ENCODE results near the gene TNFAIP1. TPM values are rescaled to one million over a fixed set of nuclear protein-coding genes. Genes with fewer than 3 reads are reported as not detected.

Gene TNFAIP1
- total RNA-seq, 1 donor from 2014 or later, result 59.2 TPM

GRCh38 chr17:28319598-28319935 is 16.0 kb upstream of the TNFAIP1 start:
- peak overlapping the region; percentile 81 for H3K27ac Mint-ChIP-seq (ENCODE audit: unreplicated experiment)

GRCh38 chr17:28320215-28321061 is 15.1 kb upstream of the TNFAIP1 start:
- no peak for TF ChIP-seq CTCF (IDR thresholded peaks at IDR 0.05)
- H3K36me3 Mint-ChIP-seq (ENCODE audit: unreplicated experiment), result no peaks in the 10 kb centered on the region
- H3K27ac Mint-ChIP-seq (ENCODE audit: unreplicated experiment), result peak overlapping the region; percentile 81
- peak overlapping the region; percentile 90 for H3K4me3 Mint-ChIP-seq (ENCODE audit: unreplicated experiment)
- no peaks in the 10 kb centered on the region for H3K27me3 Mint-ChIP-seq (ENCODE audit: unreplicated experiment)
- no peaks in the 10 kb centered on the region for H3K9me3 Mint-ChIP-seq (ENCODE audit: unreplicated experiment)
- DNase-seq (ENCODE audit: extremely low spot score, unreplicated experiment), result no peak
- peaks cover 56% of the 10 kb centered on the region for H3K4me1 Mint-ChIP-seq (ENCODE audit: unreplicated experiment)

More at GRCh38 chr17:28319598-28319935, 16.0 kb upstream of the TNFAIP1 start:
- Mint-ChIP-seq H3K4me1 (ENCODE audit: unreplicated experiment) (peaks cover 48% of the 10 kb centered on the region), H3K9me3 (ENCODE audit: unreplicated experiment) (no peaks in the 10 kb centered on the region), H3K27me3 (ENCODE audit: unreplicated experiment) (no peaks in the 10 kb centered on the region), H3K36me3 (ENCODE audit: unreplicated experiment) (no peaks in the 10 kb centered on the region), H3K4me3 (ENCODE audit: unreplicated experiment) (peak overlapping the region; percentile 90)
- TF ChIP-seq CTCF (IDR thresholded peaks at IDR 0.05), result no peak
- DNase-seq (ENCODE audit: extremely low spot score, unreplicated experiment), result no peak

DNA sequence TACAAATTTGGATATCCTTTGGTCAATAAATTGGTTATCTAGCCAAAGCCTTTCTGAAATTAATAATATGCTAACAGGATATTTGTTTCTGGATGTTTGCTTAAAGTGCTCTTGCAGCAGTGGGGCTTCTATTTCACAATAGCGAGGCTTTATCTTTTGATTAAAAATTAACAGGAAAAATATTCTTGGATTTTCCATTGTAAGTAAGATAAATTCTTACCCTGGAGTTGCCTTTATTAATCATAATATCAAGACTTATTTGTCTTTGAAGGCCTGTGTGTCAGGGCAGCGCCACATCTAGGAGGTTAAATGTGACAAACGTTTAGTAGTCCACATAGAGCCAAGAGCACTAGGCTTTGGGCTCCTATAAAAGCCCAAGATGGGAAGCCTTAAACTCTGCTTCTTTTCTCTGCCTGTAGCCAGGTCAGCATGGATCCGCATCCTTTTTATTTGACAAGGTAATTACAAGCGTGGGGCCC is 11.3 kb upstream of the TNFAIP1 start:
- H3K9me3 Mint-ChIP-seq (ENCODE audit: unreplicated experiment), result no peaks in the 10 kb centered on the region
- no peaks in the 10 kb centered on the region for H3K27me3 Mint-ChIP-seq (ENCODE audit: unreplicated experiment)
- H3K4me1 Mint-ChIP-seq (ENCODE audit: unreplicated experiment), result peaks cover 58% of the 10 kb centered on the region
- no peak overlapping the region for H3K4me3 Mint-ChIP-seq (ENCODE audit: unreplicated experiment)
- no peak for TF ChIP-seq CTCF (IDR thresholded peaks at IDR 0.05)
- no peak overlapping the region for H3K27ac Mint-ChIP-seq (ENCODE audit: unreplicated experiment)
- DNase-seq (ENCODE audit: extremely low spot score, unreplicated experiment), result peak; percentile 13
- H3K36me3 Mint-ChIP-seq (ENCODE audit: unreplicated experiment), result peaks cover 21% of the 10 kb centered on the region

DNA sequence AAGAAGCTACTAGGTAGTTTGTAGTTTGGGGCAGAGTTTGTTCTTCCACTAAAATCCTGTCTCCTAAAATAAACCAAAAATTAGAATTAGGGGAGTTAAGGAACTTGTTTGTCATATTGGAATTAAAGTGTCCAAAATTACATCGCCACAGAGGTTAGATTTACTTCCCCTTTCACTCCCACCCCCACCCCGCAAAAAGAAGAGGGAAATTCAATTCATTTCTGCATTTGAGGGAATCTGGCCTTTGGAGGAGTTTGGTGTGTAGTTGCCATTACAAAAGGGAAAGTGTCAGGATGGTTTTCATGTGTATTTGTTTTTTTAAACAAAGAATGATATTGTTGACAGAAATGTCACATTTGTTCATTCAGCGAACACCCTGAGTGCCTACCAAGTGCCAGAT is 10.8 kb upstream of the TNFAIP1 start:
- Mint-ChIP-seq H3K36me3 (ENCODE audit: unreplicated experiment) (peaks cover 21% of the 10 kb centered on the region), H3K27ac (ENCODE audit: unreplicated experiment) (no peak overlapping the region), H3K27me3 (ENCODE audit: unreplicated experiment) (no peaks in the 10 kb centered on the region), H3K9me3 (ENCODE audit: unreplicated experiment) (no peaks in the 10 kb centered on the region), H3K4me3 (ENCODE audit: unreplicated experiment) (no peak overlapping the region), H3K4me1 (ENCODE audit: unreplicated experiment) (peaks cover 55% of the 10 kb centered on the region)
- TF ChIP-seq CTCF (IDR thresholded peaks at IDR 0.05), result no peak
- DNase-seq (ENCODE audit: extremely low spot score, unreplicated experiment), result peak; percentile 2

- TF ChIP-seq CTCF (IDR thresholded peaks at IDR 0.05), result no peak
- Mint-ChIP-seq H3K27me3 (ENCODE audit: unreplicated experiment) (no peaks in the 10 kb centered on the region), H3K4me1 (ENCODE audit: unreplicated experiment) (peaks cover 50% of the 10 kb centered on the region), H3K27ac (ENCODE audit: unreplicated experiment) (no peak overlapping the region), H3K4me3 (ENCODE audit: unreplicated experiment) (no peak overlapping the region), H3K9me3 (ENCODE audit: unreplicated experiment) (no peaks in the 10 kb centered on the region), H3K36me3 (ENCODE audit: unreplicated experiment) (peaks cover 24% of the 10 kb centered on the region)
- peak; percentile 36 for DNase-seq (ENCODE audit: extremely low spot score, unreplicated experiment)
These were observed 10.3 kb upstream of the TNFAIP1 start for GRCh38 chr17:28325211-28325610.
